ENCODE measurements around the gene DNAJB1. TPM values are rescaled to one million over a fixed set of nuclear protein-coding genes. Genes with fewer than 3 reads are reported as not detected.

Gene DNAJB1
- total and polyA plus RNA-seq, 2 of the 4 experiments (the other 2 are of a cell fraction): 88.2 to 95.4 TPM

DNA sequence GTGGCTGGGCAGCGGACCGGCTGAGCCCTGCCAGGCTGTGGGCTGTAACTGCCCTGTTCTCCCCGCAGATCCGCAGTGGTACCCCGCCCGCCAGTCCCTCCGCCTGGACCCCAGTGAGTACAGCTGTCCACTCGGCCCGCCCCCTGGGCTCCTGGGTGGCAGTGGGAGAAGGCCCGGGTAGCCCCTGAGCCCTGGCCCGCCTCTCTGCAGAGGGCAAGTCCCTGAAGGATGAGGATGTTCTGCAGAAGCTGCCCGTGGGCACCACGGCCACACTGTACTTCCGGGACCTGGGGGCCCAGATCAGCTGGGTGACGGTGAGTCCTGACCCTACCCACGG is 45.4 kb upstream of the DNAJB1 start:
- POLR2A ChIA-PET (ENCODE audit: unreplicated experiment): no interaction called here
- no peak overlapping the region for H4K5ac ChIP-seq (ENCODE audit: low read depth, low read length)
- H3K9ac ChIP-seq (ENCODE audit: low read depth, low read length): no peak overlapping the region
- H2BK15ac ChIP-seq (ENCODE audit: low read depth, low read length): no peak overlapping the region
- H3K14ac ChIP-seq (replicated peaks; ENCODE audit: low read depth, low read length): no peak overlapping the region
- H3K79me1 ChIP-seq (ENCODE audit: low read depth in 1 of 2, low read length in 2 of 2): peaks cover 9 to 19% of the 10 kb centered on the region in 2 experiments; a peak in 3 of 4 replicates
- intact Hi-C loops (cut with micrococcal nuclease): no loop called here
- no peak overlapping the region for H2AK9ac ChIP-seq (replicated peaks; ENCODE audit: low read depth, low read length, poor library complexity)
- no peak overlapping the region for H3K23ac ChIP-seq (ENCODE audit: low read depth, low read length)
- H3K56ac ChIP-seq (ENCODE audit: extremely low read depth, insufficient read depth, low read length): no peak overlapping the region
- no peak overlapping the region for H4K91ac ChIP-seq (ENCODE audit: insufficient read depth, low read depth, low read length)
- no peak overlapping the region for H2BK20ac ChIP-seq (ENCODE audit: low read depth, low read length)
- 88% methylated on average over 5 of the region's 16 CpGs; no CpG with 5 or more reads in 1 of the 2 experiments for WGBS, 2 experiments (ENCODE audit: extremely low coverage in 2 of 2, insufficient read length in 1 of 2)
- H2BK5ac ChIP-seq (ENCODE audit: low read depth, low read length, poor library complexity, severe bottlenecking): no peak overlapping the region
- H2BK120ac ChIP-seq (ENCODE audit: low read depth, low read length): no peak overlapping the region
- ATAC-seq (ENCODE audit: low read depth) (no peak), DNase-seq (no peak)
- TF ChIP-seq MAZ (IDR thresholded peaks at IDR 0.05; ENCODE audit: borderline replicate concordance, low read depth, low read length): no peak
- no peak for TF ChIP-seq FOS (IDR thresholded peaks at IDR 0.05; ENCODE audit: low read depth, low read length)
- TF ChIP-seq NFE2L2 (IDR thresholded peaks at IDR 0.05; ENCODE audit: low read depth, low read length): no peak
- TF ChIP-seq CHD1 (IDR thresholded peaks at IDR 0.05; ENCODE audit: low read depth, low read length): no peak
- TF ChIP-seq, protein P1, sequence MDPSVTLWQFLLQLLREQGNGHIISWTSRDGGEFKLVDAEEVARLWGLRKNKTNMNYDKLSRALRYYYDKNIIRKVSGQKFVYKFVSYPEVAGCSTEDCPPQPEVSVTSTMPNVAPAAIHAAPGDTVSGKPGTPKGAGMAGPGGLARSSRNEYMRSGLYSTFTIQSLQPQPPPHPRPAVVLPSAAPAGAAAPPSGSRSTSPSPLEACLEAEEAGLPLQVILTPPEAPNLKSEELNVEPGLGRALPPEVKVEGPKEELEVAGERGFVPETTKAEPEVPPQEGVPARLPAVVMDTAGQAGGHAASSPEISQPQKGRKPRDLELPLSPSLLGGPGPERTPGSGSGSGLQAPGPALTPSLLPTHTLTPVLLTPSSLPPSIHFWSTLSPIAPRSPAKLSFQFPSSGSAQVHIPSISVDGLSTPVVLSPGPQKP (IDR thresholded peaks at IDR 0.05; ENCODE audit: borderline replicate concordance, low read depth, low read length): no peak
- TF ChIP-seq RCOR1 (IDR thresholded peaks at IDR 0.05; ENCODE audit: insufficient replicate concordance, low read length): no peak
- TF ChIP-seq SMC3 (IDR thresholded peaks at IDR 0.05; ENCODE audit: low read depth, low read length): no peak
- H3K27ac ChIP-seq (ENCODE audit: insufficient read depth, low read length): no peak overlapping the region
- no peak overlapping the region for H4K8ac ChIP-seq (ENCODE audit: low read depth in 2 of 2, low read length in 2 of 2)
- H2AFZ ChIP-seq (replicated peaks; ENCODE audit: low read length, poor library complexity): no peak overlapping the region
- no peaks in the 10 kb centered on the region for H3K27me3 ChIP-seq (ENCODE audit: control insufficient read depth, insufficient read depth, low read length)
- no peaks in the 10 kb centered on the region for H3K9me1 ChIP-seq (ENCODE audit: insufficient read depth, low read length)
- H3K36me3 ChIP-seq (ENCODE audit: control insufficient read depth, insufficient read depth, low read length): peaks cover 15% of the 10 kb centered on the region; the same call in 1 of the 2 replicates
- no peaks in the 10 kb centered on the region for H3K9me3 ChIP-seq (ENCODE audit: control insufficient read depth, insufficient read depth, low read length)
- BruUV-seq (replicated peaks): no TSS peak
- CTCF ChIA-PET: no interaction called here
- dilution Hi-C loops (cut with HindIII; ENCODE audit: low sequenced_read_pairs, unreplicated experiment): no loop called here
- H2AK5ac ChIP-seq (ENCODE audit: low read depth, low read length): no peak overlapping the region
- no peak overlapping the region for H3K4me3 ChIP-seq (ENCODE audit: insufficient read depth, low read depth, low read length)
- H4K20me1 ChIP-seq (ENCODE audit: insufficient read depth, low read length): no peaks in the 10 kb centered on the region
- no peak overlapping the region for H3K4me2 ChIP-seq (ENCODE audit: low read depth, low read length)
- in situ Hi-C loops (cut with MboI; ENCODE audit: low sequenced_read_pairs): loop anchor here (25.0 kb wide), 1 partner anchor 874 kb away; the partner anchor contains the start of gene WIZ
- H3K4me1 ChIP-seq (ENCODE audit: control insufficient read depth, insufficient read depth, low read length): peaks cover 5% of the 10 kb centered on the region; the same call in 1 of the 2 replicates
- H3K18ac ChIP-seq (ENCODE audit: low read depth, low read length): no peak overlapping the region
- no peak overlapping the region for H3K4ac ChIP-seq (ENCODE audit: low read depth, low read length)

Data from IMR-90 (cell line).